Endothelial cell (in vitro differentiated cells): ENCODE data around the gene PCP4L1. TPM values are rescaled to one million over a fixed set of nuclear protein-coding genes. Genes with fewer than 3 reads are reported as not detected.

ENCODE experiments used
- DNase-seq: peaks from one replicate; pipeline ENCODE4 v3.0.0; 2021; ENCODE audit warnings: low spot score
- H3K27ac Mint-ChIP-seq: one replicate; pipeline ENCODE4 v1.8.0; 2021; ENCODE audit warnings: mixed read lengths, inconsistent platforms; ENCODE audit not compliant: unreplicated experiment
- H3K27me3 Mint-ChIP-seq: one replicate; pipeline ENCODE4 v1.8.0; 2021; ENCODE audit warnings: mild to moderate bottlenecking, moderate library complexity, mixed read lengths, inconsistent platforms; ENCODE audit not compliant: unreplicated experiment
- H3K36me3 Mint-ChIP-seq: one replicate; pipeline ENCODE4 v1.8.0; 2021; ENCODE audit warnings: mild to moderate bottlenecking, low read depth, mixed read lengths, inconsistent platforms; ENCODE audit not compliant: unreplicated experiment
- H3K4me1 Mint-ChIP-seq: one replicate; pipeline ENCODE4 v1.8.0; 2021; ENCODE audit warnings: mild to moderate bottlenecking, mixed read lengths, inconsistent platforms; ENCODE audit not compliant: unreplicated experiment
- H3K4me3 Mint-ChIP-seq: one replicate; pipeline ENCODE4 v1.8.0; 2021; ENCODE audit warnings: mild to moderate bottlenecking, mixed read lengths, inconsistent platforms; ENCODE audit not compliant: unreplicated experiment
- H3K9me3 Mint-ChIP-seq: one replicate; pipeline ENCODE4 v1.8.0; 2021; ENCODE audit warnings: mixed read lengths, inconsistent platforms; ENCODE audit not compliant: unreplicated experiment
- total RNA-seq: library from RNA; stranded (reverse); fragmentation: NEBNext Ultra II Directional; extraction: Animal tissue kit (Norgen Biotek cat#: 25700); gene quantifications from one replicate; pipeline ENCODE4 v1.2.1, GENCODE V29; 2021; ENCODE audit not compliant: unreplicated experiment
- TF ChIP-seq, protein P1 (sequence below): fragments of 200-600 bp; sonication (generic); IDR thresholded peaks from one replicate; pipeline ENCODE4 v1.5.0; 2021; ENCODE audit warnings: antibody characterized with exemption; ENCODE audit not compliant: unreplicated experiment

Gene PCP4L1
- total RNA-seq, 1 donor from 2014 or later: not detected

DNA sequence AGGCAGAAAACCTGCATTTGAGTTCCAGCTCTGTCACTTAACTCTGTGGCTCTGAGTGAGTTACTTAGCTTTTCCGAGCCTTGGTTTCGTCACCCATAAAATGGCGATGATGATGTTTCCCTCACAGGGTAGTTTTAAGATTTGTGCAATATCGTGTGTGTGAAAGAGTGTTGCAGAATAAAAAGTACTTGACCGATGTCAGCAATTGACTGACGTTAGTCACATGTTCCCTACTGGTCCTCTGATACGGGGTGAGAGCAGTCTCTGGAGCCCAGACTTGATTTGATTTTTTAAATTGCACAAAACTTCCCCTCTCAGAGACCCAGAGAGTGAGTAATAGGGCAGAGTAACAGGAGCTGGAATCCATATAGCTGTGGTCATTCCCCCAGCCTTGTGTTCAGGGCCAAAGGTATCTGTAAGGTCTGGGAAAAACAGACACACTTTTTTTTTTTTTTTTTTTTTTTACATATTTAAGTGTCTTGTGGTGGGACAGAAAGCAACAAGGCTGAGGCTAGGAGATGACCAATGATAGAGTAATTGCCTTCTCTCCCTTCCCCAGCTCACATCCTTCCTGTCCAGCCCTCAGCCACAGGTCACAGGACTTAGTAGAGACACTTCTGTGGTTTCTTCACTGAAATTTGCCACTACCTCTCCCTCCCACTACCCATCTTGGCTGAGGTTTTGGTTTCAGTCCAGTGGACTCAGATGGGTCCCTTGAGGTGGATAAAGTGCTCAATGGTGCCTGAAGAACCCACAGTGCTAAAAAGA is 41.4 kb upstream of the PCP4L1 start:
- Mint-ChIP-seq H3K4me3 (no peak overlapping the region), H3K4me1 (peaks cover 27% of the 10 kb centered on the region), H3K27ac (no peak overlapping the region), H3K36me3 (peaks cover 26% of the 10 kb centered on the region), H3K27me3 (peaks cover 1% of the 10 kb centered on the region), H3K9me3 (no peaks in the 10 kb centered on the region)
- DNase-seq: no peak
- TF ChIP-seq, protein P1, sequence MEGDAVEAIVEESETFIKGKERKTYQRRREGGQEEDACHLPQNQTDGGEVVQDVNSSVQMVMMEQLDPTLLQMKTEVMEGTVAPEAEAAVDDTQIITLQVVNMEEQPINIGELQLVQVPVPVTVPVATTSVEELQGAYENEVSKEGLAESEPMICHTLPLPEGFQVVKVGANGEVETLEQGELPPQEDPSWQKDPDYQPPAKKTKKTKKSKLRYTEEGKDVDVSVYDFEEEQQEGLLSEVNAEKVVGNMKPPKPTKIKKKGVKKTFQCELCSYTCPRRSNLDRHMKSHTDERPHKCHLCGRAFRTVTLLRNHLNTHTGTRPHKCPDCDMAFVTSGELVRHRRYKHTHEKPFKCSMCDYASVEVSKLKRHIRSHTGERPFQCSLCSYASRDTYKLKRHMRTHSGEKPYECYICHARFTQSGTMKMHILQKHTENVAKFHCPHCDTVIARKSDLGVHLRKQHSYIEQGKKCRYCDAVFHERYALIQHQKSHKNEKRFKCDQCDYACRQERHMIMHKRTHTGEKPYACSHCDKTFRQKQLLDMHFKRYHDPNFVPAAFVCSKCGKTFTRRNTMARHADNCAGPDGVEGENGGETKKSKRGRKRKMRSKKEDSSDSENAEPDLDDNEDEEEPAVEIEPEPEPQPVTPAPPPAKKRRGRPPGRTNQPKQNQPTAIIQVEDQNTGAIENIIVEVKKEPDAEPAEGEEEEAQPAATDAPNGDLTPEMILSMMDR: no peak

DNA sequence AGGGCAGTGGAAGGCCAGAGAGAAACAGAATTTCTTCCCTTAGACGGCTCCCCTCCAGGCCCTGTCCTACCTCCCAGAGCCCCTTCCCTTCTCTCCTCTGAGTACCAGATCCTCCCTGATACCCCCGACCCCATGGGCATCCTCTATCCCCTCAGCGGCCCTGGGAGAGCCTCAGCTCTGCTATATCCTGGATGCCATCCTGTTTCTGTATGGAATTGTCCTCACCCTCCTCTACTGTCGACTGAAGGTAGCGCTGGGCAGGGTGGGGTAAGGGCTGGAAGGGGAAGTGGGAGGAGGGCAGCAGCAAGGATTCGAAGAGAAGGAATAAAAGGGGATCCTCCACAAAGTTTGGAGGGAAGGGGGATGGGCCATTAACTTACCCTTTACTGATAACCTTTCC is 40.7 kb upstream of the PCP4L1 start:
- no peak overlapping the region for H3K27ac Mint-ChIP-seq

DNA sequence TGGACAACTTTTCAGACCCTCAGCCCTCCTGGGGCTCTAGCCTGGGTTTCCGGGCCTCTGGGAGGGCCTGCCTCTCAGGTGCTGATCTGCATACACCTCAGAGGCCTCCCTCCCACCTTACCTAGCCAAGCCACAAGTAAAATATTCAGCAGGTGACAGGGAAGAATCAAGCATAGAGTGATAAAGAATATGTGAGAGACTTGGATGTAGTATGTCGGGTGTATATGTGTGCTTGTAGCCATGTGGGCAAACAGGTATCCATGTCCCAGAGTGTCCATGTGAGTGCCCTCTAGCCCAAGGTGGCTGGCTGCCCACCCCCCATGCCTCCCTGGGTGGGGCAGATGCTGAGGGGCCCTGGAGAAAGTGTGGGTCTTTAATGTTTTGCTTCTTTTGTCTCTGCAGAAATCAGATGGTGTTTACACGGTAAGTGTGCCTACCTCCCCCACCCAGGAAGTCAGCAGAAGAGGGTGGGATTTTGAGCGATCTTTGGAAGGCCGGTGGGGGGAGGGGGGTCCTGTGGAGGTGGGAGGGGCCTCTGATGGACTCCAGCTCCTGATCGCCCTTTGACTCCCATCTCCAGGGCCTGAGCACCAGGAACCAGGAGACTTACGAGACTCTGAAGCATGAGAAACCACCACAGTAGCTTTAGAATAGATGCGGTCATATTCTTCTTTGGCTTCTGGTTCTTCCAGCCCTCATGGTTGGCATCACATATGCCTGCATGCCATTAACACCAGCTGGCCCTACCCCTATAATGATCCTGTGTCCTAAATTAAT is 40.1 kb upstream of the PCP4L1 start:
- H3K27ac Mint-ChIP-seq: no peak overlapping the region
- peaks cover 27% of the 10 kb centered on the region for H3K4me1 Mint-ChIP-seq
- H3K27me3 Mint-ChIP-seq: peaks cover 1% of the 10 kb centered on the region
- H3K9me3 Mint-ChIP-seq: no peaks in the 10 kb centered on the region
- H3K4me3 Mint-ChIP-seq: no peak overlapping the region
- H3K36me3 Mint-ChIP-seq: peaks cover 18% of the 10 kb centered on the region
- TF ChIP-seq, protein P1: no peak
- DNase-seq: no peak

More for the DNA sequence above, 40.7 kb upstream of the PCP4L1 start:
- Mint-ChIP-seq H3K36me3 (peaks cover 24% of the 10 kb centered on the region), H3K9me3 (no peaks in the 10 kb centered on the region), H3K4me1 (peaks cover 27% of the 10 kb centered on the region), H3K27me3 (peaks cover 1% of the 10 kb centered on the region), H3K4me3 (no peak overlapping the region)
- DNase-seq: no peak
- TF ChIP-seq, protein P1: no peak

DNA sequence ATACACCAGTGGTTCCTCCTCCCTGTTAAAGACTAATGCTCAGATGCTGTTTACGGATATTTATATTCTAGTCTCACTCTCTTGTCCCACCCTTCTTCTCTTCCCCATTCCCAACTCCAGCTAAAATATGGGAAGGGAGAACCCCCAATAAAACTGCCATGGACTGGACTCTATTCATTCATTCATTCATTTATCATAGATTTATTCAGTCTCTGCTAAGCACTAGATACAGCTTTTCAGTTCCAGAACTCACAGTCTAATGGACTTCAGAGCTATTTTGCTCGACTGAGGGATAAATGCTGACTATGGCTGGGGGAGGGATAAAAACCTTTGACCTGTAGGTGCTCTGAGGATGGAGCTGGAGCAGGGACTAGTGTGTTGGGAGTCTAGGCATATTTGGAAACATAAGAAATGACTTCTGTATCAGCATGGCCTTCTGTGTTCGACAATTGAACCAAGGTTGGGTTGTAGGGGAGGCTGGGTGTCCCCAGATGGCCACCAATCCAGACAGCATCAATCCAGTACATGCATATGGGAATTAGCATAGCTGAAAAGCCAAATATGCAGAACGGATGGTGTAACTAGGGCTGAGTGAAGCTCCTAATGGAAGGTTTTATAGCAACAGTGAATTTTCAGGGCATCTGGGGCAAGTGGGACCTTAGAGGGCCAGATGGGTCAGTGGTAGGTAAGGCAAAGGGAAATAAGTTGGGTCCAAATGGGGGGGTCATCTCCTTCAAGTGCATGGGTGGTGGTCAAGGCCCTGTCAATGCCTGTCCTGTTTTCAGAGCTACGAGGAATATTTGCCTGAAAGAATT is 39.3 kb upstream of the PCP4L1 start:
- Mint-ChIP-seq H3K9me3 (no peaks in the 10 kb centered on the region), H3K4me3 (no peak overlapping the region), H3K4me1 (peaks cover 27% of the 10 kb centered on the region), H3K27ac (no peak overlapping the region), H3K36me3 (peaks cover 10% of the 10 kb centered on the region), H3K27me3 (peaks cover 2% of the 10 kb centered on the region)
- DNase-seq: no peak
- TF ChIP-seq, protein P1: no peak
